ENCODE measurements around the gene ATRAID. TPM values are rescaled to one million over a fixed set of nuclear protein-coding genes. Genes with fewer than 3 reads are reported as not detected.
"Not testable (repeated sequence)": the region's sequence is repeated elsewhere in the genome, so short reads cannot be mapped to it uniquely, and the experiment has no call there.

Gene ATRAID
- total RNA-seq, 1 donor from 2014 or later: 284 TPM

DNA sequence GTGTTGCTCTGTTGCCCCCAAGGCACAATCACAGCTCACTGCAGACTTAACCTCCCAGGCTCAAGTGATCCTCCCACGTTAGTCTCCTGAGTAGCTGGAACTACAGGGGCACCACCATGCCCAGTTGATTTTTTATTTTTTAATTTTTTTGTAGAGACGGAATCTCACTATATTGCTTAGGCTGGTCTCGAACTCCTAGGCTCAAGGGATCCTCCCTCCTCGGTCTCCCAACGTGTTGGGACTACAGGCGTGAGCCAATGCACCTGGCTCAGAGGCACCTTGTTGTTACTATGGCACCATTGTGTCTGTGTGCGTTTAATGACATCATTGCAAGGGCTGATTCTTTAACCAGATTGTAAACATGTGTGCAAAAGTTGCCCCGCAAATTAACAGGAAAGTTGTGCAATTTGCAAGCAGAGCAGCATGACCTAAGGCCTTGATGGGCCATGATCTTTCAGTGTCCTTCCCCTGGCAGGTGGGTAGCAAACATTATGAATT is 40.4 kb upstream of the ATRAID start:
- Histone ChIP-seq H3K9me3 (no peaks in the 10 kb centered on the region), H3K27ac (no peak overlapping the region), H3K4me3 (no peak overlapping the region), H3K27me3 (no peaks in the 10 kb centered on the region), H3K36me3 (no peaks in the 10 kb centered on the region), H3K4me1 (peaks cover 0 to 4% of the 10 kb centered on the region in 2 donors)
- TF ChIP-seq, protein P1, sequence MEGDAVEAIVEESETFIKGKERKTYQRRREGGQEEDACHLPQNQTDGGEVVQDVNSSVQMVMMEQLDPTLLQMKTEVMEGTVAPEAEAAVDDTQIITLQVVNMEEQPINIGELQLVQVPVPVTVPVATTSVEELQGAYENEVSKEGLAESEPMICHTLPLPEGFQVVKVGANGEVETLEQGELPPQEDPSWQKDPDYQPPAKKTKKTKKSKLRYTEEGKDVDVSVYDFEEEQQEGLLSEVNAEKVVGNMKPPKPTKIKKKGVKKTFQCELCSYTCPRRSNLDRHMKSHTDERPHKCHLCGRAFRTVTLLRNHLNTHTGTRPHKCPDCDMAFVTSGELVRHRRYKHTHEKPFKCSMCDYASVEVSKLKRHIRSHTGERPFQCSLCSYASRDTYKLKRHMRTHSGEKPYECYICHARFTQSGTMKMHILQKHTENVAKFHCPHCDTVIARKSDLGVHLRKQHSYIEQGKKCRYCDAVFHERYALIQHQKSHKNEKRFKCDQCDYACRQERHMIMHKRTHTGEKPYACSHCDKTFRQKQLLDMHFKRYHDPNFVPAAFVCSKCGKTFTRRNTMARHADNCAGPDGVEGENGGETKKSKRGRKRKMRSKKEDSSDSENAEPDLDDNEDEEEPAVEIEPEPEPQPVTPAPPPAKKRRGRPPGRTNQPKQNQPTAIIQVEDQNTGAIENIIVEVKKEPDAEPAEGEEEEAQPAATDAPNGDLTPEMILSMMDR (IDR thresholded peaks at IDR 0.05): no peak
- no peak for DNase-seq (ENCODE audit: low spot score in 2 of 2)
- intact Hi-C loops (cut with DNase I): no loop called here

DNA sequence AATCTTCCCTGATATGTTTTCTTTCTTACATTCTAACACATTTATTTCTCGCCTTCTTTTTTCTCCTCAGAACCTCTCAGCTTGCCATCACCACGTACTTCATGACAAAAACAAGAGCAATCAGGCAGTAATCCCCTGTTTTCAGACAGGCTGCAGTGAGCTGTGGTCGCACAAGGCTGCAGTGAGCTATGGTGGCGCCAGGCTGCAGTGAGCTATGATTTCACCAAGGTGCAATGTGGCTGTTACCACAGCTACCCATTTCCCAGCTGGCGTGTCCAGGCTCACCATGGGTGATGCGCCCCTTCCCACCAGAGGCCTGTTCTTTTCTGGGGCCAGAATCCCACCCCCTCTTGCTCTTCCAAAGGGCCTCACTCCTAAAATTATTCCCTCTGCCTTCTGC is 37.2 kb upstream of the ATRAID start:
- H3K9me3 ChIP-seq: no peaks in the 10 kb centered on the region
- no peaks in the 10 kb centered on the region for H3K27me3 ChIP-seq
- no peak overlapping the region for H3K27ac ChIP-seq
- intact Hi-C loops (cut with DNase I): no loop called here
- H3K4me3 ChIP-seq: no peak overlapping the region
- peaks cover 0 to 4% of the 10 kb centered on the region in 2 donors for H3K4me1 ChIP-seq
- no peaks in the 10 kb centered on the region for H3K36me3 ChIP-seq
- no peak for DNase-seq (ENCODE audit: low spot score in 2 of 2)
- TF ChIP-seq, protein P1 (IDR thresholded peaks at IDR 0.05): no peak

DNA sequence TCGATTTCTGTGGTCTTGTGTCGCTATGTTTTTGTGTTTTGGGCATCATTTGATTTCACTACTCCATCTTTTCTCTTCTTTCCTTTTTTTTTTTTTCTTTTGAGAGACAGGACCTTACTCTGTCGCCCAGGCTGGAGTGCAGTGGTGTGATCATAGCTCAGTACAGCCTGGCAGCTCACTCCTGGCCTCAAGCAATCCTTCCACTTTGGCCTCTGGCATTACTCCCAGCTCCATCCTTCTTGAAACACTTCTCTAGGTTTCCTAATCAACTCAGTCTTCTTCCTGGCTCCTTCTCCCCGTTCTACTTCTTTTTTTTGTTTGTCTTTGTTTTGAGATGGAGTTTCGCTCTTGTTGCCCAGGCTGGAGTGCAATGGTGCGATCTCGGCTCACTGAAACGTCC is 36.5 kb upstream of the ATRAID start:
- no peak for DNase-seq (ENCODE audit: low spot score in 2 of 2)
- no peaks in the 10 kb centered on the region for H3K36me3 ChIP-seq
- intact Hi-C loops (cut with DNase I): no loop called here
- TF ChIP-seq, protein P1 (IDR thresholded peaks at IDR 0.05): no peak
- H3K4me1 ChIP-seq: peaks cover 0 to under 1% of the 10 kb centered on the region in 2 donors
- H3K27ac ChIP-seq: no peak overlapping the region
- H3K27me3 ChIP-seq: no peaks in the 10 kb centered on the region
- H3K4me3 ChIP-seq: no peak overlapping the region
- H3K9me3 ChIP-seq: no peaks in the 10 kb centered on the region

DNA sequence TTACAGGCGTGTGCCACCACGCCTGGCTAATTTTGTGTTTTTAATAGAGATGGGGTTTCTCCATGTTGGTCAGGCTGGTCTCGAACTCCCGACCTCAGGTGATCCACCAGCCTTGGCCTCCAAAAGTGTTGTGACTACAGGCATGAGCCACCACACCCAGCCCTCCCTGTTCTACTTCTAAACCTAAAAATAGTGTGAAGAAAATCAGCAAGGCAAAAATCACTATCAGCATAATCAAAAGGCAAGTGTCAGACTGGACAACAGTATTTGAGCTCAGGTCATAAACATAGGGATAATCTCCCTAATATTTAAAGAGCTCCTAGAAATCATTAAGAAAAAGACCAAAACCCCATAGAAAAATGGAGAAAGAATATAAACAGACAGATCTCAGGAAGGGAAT is 36.1 kb upstream of the ATRAID start:
- H3K4me1 ChIP-seq; DNase-seq (ENCODE audit: low spot score in 2 of 2); H3K4me3 ChIP-seq; H3K27ac ChIP-seq; H3K9me3 ChIP-seq; H3K36me3 ChIP-seq; H3K27me3 ChIP-seq; intact Hi-C loops (cut with DNase I): not testable (repeated sequence)

DNA sequence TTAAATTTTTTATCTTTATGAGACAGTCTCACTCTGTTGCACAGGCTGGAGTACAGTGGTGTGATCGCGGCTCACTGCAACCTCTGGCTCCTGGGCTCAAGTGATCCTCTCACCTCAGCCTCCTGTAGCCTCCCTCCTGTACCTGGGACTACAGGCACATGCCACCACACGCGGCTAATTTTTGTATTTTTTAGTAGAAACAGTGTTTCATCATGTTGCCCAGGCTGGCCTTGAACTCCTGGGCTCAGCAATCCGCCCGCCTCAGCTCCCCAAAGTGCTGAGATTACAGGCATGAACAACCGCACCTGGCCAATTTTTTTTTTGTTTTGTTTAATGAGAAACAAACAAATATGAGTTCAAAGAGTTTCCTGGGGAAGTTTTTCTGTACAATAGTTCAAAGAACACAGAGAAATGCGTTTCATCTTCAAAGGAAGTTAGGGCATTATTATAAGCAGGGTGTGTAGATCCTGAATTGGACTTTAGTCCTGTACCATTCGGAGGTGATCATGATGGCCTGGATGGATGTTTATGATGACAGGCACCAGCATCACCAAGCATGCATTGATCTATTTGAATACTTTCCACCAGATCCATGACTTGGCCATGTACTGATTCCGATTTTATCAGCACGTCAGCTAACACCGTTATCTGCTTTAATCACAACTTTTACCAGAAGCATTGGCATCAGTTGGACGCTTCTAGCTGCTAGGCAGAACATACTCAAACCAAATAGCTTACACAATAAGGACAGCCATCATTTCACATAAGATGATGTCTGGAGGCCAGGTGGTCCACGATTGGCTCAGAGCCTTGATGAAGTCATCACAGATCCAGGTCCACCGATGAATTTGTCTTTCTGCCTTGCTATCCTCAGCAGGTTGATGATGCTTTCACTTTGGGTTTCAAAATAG is 34.1 kb upstream of the ATRAID start:
- TF ChIP-seq, protein P1 (IDR thresholded peaks at IDR 0.05): no peak
- no peak overlapping the region for H3K4me3 ChIP-seq
- no peaks in the 10 kb centered on the region for H3K9me3 ChIP-seq
- no peak overlapping the region for H3K27ac ChIP-seq
- no peaks in the 10 kb centered on the region for H3K36me3 ChIP-seq
- H3K4me1 ChIP-seq: no peaks in the 10 kb centered on the region
- intact Hi-C loops (cut with DNase I): no loop called here
- no peak for DNase-seq (ENCODE audit: low spot score in 2 of 2)
- H3K27me3 ChIP-seq: no peaks in the 10 kb centered on the region

DNA sequence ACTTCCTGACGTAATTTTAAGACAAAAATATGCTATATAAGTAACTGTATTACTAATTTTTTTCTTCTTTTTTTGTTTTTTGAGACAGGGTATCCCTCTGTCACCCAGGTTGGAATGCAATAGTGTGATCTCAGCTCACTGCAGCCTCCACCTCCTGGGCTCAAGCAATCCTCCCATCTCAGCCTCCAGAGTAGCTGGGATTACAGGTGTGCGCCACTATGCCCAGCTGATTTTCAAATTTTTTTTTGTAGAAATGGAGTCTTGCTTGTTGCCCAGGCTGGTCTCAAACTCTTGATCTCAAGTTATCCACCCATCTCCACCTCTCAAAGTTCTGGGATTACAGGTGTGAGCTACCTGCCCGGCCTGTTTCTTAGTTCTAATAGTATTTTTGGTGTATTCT is 33.4 kb upstream of the ATRAID start:
- no peak overlapping the region for H3K4me3 ChIP-seq
- no peaks in the 10 kb centered on the region for H3K9me3 ChIP-seq
- H3K36me3 ChIP-seq: no peaks in the 10 kb centered on the region
- no peak for DNase-seq (ENCODE audit: low spot score in 2 of 2)
- no peaks in the 10 kb centered on the region for H3K4me1 ChIP-seq
- H3K27me3 ChIP-seq: no peaks in the 10 kb centered on the region
- H3K27ac ChIP-seq: no peak overlapping the region
- TF ChIP-seq, protein P1 (IDR thresholded peaks at IDR 0.05): no peak
- intact Hi-C loops (cut with DNase I): no loop called here

All from ascending aorta (tissue), 2 donors.